ENCODE data around the gene PDZK1.

The PDZK1 gene

DNA sequence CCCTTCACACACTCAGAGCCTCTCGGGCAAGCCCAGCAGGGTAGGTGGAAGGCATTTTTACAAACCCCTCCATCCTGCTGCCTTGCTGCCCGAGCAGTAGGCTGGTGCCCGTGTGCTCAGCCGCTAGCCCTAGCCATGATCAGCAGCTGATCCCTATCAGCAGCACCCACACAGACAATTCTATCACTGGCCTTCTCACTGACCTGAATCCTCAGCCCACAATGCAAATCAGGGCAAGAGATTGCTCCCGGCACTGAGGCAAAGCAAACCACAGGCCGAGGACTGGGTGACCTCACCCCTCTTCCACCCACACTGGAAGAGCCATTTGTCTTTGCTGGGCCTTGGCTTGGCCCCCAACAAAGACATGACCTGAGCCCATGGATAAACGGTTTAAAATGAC is 895 bp upstream of the PDZK1 start:
- Histone ChIP-seq H3K27me3 (ENCODE audit: control insufficient read depth, insufficient read depth, low read length) (no peaks in the 10 kb centered on the region), H3K27ac (ENCODE audit: low read depth, low read length) (peak overlapping the region; percentile 11), H3K9me3 (ENCODE audit: control insufficient read depth, insufficient read depth, low read length) (no peaks in the 10 kb centered on the region), H3K4me3 (ENCODE audit: low read depth, low read length) (no peak overlapping the region), H3K9ac (ENCODE audit: low read depth, low read length) (no peak overlapping the region), H3K4me1 (ENCODE audit: control insufficient read depth, insufficient read depth, low read length) (peaks cover 7% of the 10 kb centered on the region), H3K36me3 (ENCODE audit: control insufficient read depth, insufficient read depth, low read length) (no peaks in the 10 kb centered on the region)

DNA sequence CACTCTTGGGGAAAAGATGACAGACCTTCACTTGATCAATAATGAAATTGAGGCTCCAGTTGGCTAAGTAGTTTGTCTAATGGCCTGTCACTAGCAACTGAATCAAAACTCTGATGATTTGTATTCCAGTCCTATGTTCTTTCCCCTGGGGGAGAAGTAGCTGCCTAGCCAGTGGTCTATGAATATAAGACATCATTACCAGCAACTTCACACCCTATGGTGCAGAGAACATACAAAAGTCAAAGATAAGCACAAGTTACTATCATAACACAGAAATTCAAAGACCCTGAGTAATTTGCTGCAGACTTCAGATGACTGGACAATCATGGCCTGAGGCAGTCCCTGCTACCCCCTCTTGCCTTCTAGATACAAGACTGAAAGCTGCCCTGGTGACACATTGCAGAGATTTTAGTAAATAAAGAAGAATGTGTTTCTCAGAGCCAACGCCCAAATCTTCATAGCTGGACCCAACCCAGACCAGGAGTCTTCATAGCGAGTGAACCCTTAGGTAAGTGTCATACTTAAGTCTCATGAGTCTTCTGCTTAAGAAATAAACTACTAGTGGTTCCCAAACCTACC is 993 bp downstream of the PDZK1 start:
- no peaks in the 10 kb centered on the region for H3K36me3 ChIP-seq (ENCODE audit: control insufficient read depth, insufficient read depth, low read length)
- H3K4me1 ChIP-seq (ENCODE audit: control insufficient read depth, insufficient read depth, low read length), result peaks cover 7% of the 10 kb centered on the region
- H3K4me3 ChIP-seq (ENCODE audit: low read depth, low read length), result no peak overlapping the region
- no peak overlapping the region for H3K27ac ChIP-seq (ENCODE audit: low read depth, low read length)
- no peaks in the 10 kb centered on the region for H3K27me3 ChIP-seq (ENCODE audit: control insufficient read depth, insufficient read depth, low read length)
- no peaks in the 10 kb centered on the region for H3K9me3 ChIP-seq (ENCODE audit: control insufficient read depth, insufficient read depth, low read length)
- no peak overlapping the region for H3K9ac ChIP-seq (ENCODE audit: low read depth, low read length)

- H3K4me3 ChIP-seq (ENCODE audit: low read depth, low read length), result no peak overlapping the region
- no peaks in the 10 kb centered on the region for H3K27me3 ChIP-seq (ENCODE audit: control insufficient read depth, insufficient read depth, low read length)
- H3K9ac ChIP-seq (ENCODE audit: low read depth, low read length), result no peak overlapping the region
- H3K27ac ChIP-seq (ENCODE audit: low read depth, low read length), result no peak overlapping the region
- no peaks in the 10 kb centered on the region for H3K9me3 ChIP-seq (ENCODE audit: control insufficient read depth, insufficient read depth, low read length)
- no peaks in the 10 kb centered on the region for H3K36me3 ChIP-seq (ENCODE audit: control insufficient read depth, insufficient read depth, low read length)
- peaks cover 7% of the 10 kb centered on the region for H3K4me1 ChIP-seq (ENCODE audit: control insufficient read depth, insufficient read depth, low read length)
Measured at GRCh38 chr1:145705622-145706021, 1.5 kb downstream of the PDZK1 start.

GRCh38 chr1:145702826-145703225 is 4.3 kb downstream of the PDZK1 start:
- Histone ChIP-seq H3K4me3 (ENCODE audit: low read depth, low read length) (no peak overlapping the region), H3K4me1 (ENCODE audit: control insufficient read depth, insufficient read depth, low read length) (peaks cover 7% of the 10 kb centered on the region; the same call in 1 of the 2 replicates), H3K27ac (ENCODE audit: low read depth, low read length) (no peak overlapping the region), H3K27me3 (ENCODE audit: control insufficient read depth, insufficient read depth, low read length) (no peaks in the 10 kb centered on the region), H3K9ac (ENCODE audit: low read depth, low read length) (no peak overlapping the region), H3K9me3 (ENCODE audit: control insufficient read depth, insufficient read depth, low read length) (no peaks in the 10 kb centered on the region), H3K36me3 (ENCODE audit: control insufficient read depth, insufficient read depth, low read length) (no peaks in the 10 kb centered on the region)

- H3K9me3 ChIP-seq (ENCODE audit: control insufficient read depth, insufficient read depth, low read length), result no peaks in the 10 kb centered on the region
- H3K27me3 ChIP-seq (ENCODE audit: control insufficient read depth, insufficient read depth, low read length), result no peaks in the 10 kb centered on the region
- H3K36me3 ChIP-seq (ENCODE audit: control insufficient read depth, insufficient read depth, low read length), result no peaks in the 10 kb centered on the region
- H3K4me1 ChIP-seq (ENCODE audit: control insufficient read depth, insufficient read depth, low read length), result peaks cover 4% of the 10 kb centered on the region; the same call in 1 of the 2 replicates
- H3K27ac ChIP-seq (ENCODE audit: low read depth, low read length), result no peak overlapping the region
- H3K4me3 ChIP-seq (ENCODE audit: low read depth, low read length), result no peak overlapping the region
- H3K9ac ChIP-seq (ENCODE audit: low read depth, low read length), result no peak overlapping the region
Measured at GRCh38 chr1:145702052-145702451, 5.1 kb downstream of the PDZK1 start.

DNA sequence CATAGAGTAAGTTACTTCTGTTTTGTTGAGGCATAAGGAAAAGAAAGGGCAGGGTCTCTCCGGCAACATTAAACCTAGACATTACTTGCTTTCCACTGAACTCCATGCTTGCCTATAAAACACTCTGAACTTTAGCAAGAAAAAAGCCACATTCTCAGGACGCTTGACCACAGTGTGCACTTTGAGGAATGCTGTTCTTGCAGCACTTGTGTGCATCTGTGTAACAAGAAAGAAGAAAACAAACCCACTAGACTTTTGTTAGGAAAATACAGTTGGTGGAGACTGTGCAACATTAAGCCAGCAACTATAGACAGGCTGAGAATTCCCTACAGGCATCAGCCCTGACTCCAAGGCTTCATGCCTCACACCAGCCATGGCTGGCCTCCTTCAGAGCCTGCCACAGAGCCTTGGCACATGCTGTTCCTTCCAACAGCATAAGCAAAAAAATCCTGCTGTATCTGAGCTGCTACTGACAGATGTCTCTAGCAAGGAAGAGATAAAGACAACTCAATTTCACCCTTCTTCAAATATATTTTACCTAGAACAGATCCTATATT is 5.8 kb downstream of the PDZK1 start:
- Histone ChIP-seq H3K4me1 (ENCODE audit: control insufficient read depth, insufficient read depth, low read length) (no peaks in the 10 kb centered on the region), H3K27me3 (ENCODE audit: control insufficient read depth, insufficient read depth, low read length) (no peaks in the 10 kb centered on the region), H3K9ac (ENCODE audit: low read depth, low read length) (no peak overlapping the region), H3K36me3 (ENCODE audit: control insufficient read depth, insufficient read depth, low read length) (no peaks in the 10 kb centered on the region), H3K27ac (ENCODE audit: low read depth, low read length) (no peak overlapping the region), H3K4me3 (ENCODE audit: low read depth, low read length) (no peak overlapping the region), H3K9me3 (ENCODE audit: control insufficient read depth, insufficient read depth, low read length) (no peaks in the 10 kb centered on the region)

- no peaks in the 10 kb centered on the region for H3K27me3 ChIP-seq (ENCODE audit: control insufficient read depth, insufficient read depth, low read length)
- H3K27ac ChIP-seq (ENCODE audit: low read depth, low read length), result no peak overlapping the region
- no peak overlapping the region for H3K9ac ChIP-seq (ENCODE audit: low read depth, low read length)
- H3K4me3 ChIP-seq (ENCODE audit: low read depth, low read length), result no peak overlapping the region
- no peaks in the 10 kb centered on the region for H3K4me1 ChIP-seq (ENCODE audit: control insufficient read depth, insufficient read depth, low read length)
- no peaks in the 10 kb centered on the region for H3K36me3 ChIP-seq (ENCODE audit: control insufficient read depth, insufficient read depth, low read length)
- H3K9me3 ChIP-seq (ENCODE audit: control insufficient read depth, insufficient read depth, low read length), result no peaks in the 10 kb centered on the region
Measured at GRCh38 chr1:145696630-145696960, 10.6 kb downstream of the PDZK1 start.

DNA sequence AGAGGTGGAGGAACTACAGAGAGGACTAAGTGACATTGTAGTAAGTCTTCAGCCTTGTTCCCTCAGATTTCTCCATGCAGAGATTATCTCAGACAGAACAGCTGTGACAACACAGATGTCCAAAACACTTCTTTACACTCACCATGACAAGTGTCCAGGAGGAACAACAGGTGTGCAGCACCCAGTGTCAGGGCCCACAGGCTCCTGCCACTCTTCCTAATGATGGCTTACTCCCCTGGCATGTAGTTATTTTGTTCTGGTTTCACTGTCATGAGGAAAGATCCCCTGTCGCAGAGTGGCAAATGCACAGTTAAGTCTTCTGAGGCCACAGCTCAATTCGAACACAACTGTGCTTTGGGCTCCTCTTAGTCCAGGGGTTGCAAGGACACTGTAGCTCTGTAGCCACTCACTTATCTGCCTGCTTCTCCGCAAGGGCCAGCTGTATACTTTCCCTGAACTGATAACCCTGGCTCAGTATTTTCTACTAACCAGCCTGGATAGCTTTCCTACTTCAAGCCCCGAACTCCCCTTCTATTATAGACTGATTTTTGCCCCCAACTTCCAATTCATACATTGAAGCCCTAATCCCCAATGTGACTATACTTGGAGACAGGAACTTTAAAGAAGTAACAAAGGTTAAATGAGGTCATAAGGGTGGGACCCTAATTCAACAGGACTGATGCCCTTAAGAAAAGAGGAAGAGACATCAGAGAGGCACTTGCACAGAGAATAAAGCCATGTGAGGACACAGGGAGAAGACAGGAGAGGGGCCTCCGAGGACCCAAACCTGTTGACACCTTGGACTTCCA is 11.1 kb downstream of the PDZK1 start:
- Histone ChIP-seq H3K36me3 (ENCODE audit: control insufficient read depth, insufficient read depth, low read length) (no peaks in the 10 kb centered on the region), H3K9me3 (ENCODE audit: control insufficient read depth, insufficient read depth, low read length) (no peaks in the 10 kb centered on the region), H3K4me3 (ENCODE audit: low read depth, low read length) (no peak overlapping the region), H3K4me1 (ENCODE audit: control insufficient read depth, insufficient read depth, low read length) (no peaks in the 10 kb centered on the region), H3K27me3 (ENCODE audit: control insufficient read depth, insufficient read depth, low read length) (no peaks in the 10 kb centered on the region), H3K27ac (ENCODE audit: low read depth, low read length) (no peak overlapping the region), H3K9ac (ENCODE audit: low read depth, low read length) (no peak overlapping the region)

GRCh38 chr1:145692785-145693443 is 14.3 kb downstream of the PDZK1 start:
- Histone ChIP-seq H3K27ac (ENCODE audit: low read depth, low read length) (no peak overlapping the region), H3K36me3 (ENCODE audit: control insufficient read depth, insufficient read depth, low read length) (no peaks in the 10 kb centered on the region), H3K27me3 (ENCODE audit: control insufficient read depth, insufficient read depth, low read length) (no peaks in the 10 kb centered on the region), H3K9ac (ENCODE audit: low read depth, low read length) (no peak overlapping the region), H3K4me3 (ENCODE audit: low read depth, low read length) (no peak overlapping the region), H3K4me1 (ENCODE audit: control insufficient read depth, insufficient read depth, low read length) (0 out of 2 replicates have a peak, but pooled peaks cover 5% of the 10 kb centered on the region), H3K9me3 (ENCODE audit: control insufficient read depth, insufficient read depth, low read length) (no peaks in the 10 kb centered on the region)

DNA sequence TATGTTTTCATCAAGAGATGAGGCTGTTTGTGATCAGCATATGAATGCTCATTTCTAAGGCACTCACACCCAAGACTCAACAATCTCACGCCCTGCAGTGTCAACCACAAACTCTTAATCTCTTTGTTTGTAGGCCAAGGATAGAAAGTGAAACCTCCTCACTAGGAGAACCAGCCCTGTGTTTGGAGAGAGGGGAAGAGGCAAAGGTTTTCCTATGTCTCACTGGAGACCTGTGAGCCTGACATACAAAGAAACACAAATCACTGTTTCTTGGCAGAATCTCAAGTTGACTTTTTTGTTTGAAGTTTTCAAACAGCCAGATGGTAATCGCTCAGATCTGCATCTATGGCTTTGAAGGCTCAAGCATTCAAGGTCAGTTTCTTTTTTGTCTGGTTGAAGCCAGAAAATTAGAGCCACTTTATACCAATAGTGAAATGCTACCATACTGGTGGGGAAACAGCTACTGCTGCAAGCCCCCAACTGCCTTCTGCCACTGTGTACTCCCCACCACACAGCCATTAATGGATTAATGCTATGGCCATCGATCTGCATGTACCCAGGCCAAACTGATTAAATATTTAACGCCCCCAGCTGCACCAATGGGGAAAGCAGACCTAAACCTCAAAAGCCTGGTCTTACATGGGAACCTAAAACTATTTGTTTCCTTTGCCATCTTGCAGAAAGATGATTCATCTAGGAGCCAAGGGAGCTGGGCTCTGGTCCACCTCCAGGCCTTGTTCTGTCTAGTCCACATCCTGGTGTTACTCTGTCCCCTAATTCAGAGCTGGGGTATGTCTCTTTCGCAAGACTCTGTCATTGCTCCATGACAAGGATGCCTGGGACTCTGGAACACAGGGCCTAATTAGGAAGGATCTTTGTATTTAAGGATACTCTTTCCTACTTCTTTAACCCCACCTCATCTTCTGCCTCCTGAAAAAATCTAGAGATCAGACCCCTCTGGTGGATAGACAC is 16.3 kb downstream of the PDZK1 start:
- Histone ChIP-seq H3K27me3 (ENCODE audit: control insufficient read depth, insufficient read depth, low read length) (no peaks in the 10 kb centered on the region), H3K4me1 (ENCODE audit: control insufficient read depth, insufficient read depth, low read length) (0 out of 2 replicates have a peak, but pooled peaks cover 5% of the 10 kb centered on the region), H3K36me3 (ENCODE audit: control insufficient read depth, insufficient read depth, low read length) (no peaks in the 10 kb centered on the region), H3K9ac (ENCODE audit: low read depth, low read length) (no peak overlapping the region), H3K4me3 (ENCODE audit: low read depth, low read length) (no peak overlapping the region), H3K27ac (ENCODE audit: low read depth, low read length) (no peak overlapping the region), H3K9me3 (ENCODE audit: control insufficient read depth, insufficient read depth, low read length) (no peaks in the 10 kb centered on the region)
